SKM-1 treated with dmso at 0.1 percent for 144 hours (cell line): ENCODE results near the gene ASRGL1.
"Not testable (repeated sequence)": the region's sequence is repeated elsewhere in the genome, so short reads cannot be mapped to it uniquely, and the experiment has no call there.

ENCODE experiments used
- DNase-seq: peaks from one replicate; lab custom pipeline; 2025; ENCODE audit not compliant: unreplicated experiment; lab: John Stamatoyannopoulos, UW

ASRGL1 gene

GRCh38 chr11:62337303-62338181 lies at the start of gene ASRGL1:
TSS of gene ASRGL1 (plus strand) at chr11:62337448. CDS start at chr11:62337978, 530 bp downstream.
- peak; percentile 67 for DNase-seq

- DNase-seq = no peak
These were observed 41.7 kb upstream of the ASRGL1 start for GRCh38 chr11:62295504-62295903.

- no peak for DNase-seq
These were observed 38.3 kb upstream of the ASRGL1 start, which contains the start of gene SCGB1D4 for GRCh38 chr11:62298975-62299374. TSS of gene SCGB1D4 (minus strand) at chr11:62299075. CDS start at chr11:62299010, 65 bp downstream.

- DNase-seq = no peak
These were observed 31.0 kb upstream of the ASRGL1 start for GRCh38 chr11:62306227-62306626.

GRCh38 chr11:62307950-62308349 lies 29.3 kb upstream of the ASRGL1 start:
- no peak for DNase-seq

- DNase-seq = no peak
These were observed 27.3 kb upstream of the ASRGL1 start for GRCh38 chr11:62309991-62310390.

DNA sequence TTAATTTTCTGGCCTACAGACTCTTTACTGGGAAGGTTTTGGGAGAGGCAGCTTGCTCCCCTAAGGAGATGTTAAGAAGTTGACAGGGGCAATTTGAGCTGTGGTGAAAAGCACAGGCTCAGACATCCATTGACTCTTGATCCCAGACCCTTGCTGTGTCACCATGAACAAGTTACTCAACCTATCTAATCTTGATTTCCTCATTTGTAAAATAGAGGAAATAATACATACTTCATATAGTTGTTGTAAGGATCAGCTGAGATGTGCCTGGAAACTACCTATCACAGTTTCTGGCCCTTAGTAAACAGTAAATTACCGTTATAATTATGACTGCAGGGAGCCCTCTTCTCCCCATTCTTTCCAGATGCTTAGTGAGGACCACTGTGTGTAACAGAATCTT lies 21.8 kb upstream of the ASRGL1 start:
- no peak for DNase-seq

DNA sequence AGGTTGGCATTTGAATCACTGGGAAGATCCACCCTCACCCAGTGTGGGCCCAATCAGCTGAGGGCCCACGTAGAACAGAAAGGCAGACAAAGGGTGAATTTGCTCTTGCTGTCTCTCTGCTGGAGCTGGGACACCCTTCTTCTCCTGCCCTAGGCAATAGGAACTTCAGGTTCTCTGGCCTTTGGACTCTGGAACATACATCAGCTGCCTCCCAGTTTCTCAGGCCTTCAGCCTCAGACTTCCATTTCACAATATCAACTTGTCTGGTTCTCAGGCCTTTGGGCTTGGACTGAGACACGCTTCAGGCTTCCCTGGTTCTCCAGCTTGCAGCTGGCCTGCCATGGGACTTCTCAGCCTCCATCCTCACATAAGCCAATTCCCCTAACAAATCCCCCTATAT lies 14.7 kb upstream of the ASRGL1 start:
- DNase-seq = no peak

- peak; percentile 93 for DNase-seq
These were observed 12.3 kb upstream of the ASRGL1 start for GRCh38 chr11:62324731-62325556.

DNA sequence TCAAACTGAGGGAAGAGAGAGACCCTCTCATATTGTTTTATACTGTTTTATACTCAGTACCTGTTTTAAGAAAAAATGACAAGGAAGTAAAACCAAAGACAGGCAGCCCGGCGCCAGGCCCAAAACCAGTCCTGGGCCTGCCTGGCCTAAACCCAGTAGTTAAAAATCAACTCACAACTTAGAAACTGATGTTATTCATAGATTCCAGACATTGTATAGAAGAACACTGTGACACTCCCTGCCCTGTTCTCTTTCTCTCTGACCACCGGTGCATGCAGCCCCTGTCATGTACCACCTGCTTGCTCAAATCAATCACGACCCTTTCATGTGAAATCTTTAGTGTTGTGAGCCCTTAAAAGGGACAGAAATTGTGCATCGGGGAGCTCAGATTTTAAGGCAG lies 11.5 kb upstream of the ASRGL1 start:
- not testable (repeated sequence) for DNase-seq

DNA sequence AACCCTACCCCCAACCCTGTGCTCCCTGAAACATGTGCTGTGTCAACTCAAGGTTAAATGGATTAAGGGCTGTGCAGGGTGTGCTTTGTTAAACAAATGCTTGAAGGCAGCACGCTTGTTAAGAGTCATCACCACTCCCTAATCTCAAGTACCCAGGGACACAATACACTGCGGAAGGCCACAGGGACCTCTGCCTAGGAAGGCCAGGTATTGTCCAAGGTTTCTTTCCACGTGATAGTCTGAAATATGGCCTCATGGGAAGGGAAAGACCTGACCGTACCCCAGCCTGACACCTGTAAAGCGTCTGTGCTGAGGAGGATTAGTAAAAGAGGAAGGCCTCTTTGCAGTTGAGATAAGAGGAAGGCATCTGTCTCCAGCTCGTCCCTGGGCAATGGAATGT lies 10.5 kb upstream of the ASRGL1 start:
- not testable (repeated sequence) for DNase-seq

DNA sequence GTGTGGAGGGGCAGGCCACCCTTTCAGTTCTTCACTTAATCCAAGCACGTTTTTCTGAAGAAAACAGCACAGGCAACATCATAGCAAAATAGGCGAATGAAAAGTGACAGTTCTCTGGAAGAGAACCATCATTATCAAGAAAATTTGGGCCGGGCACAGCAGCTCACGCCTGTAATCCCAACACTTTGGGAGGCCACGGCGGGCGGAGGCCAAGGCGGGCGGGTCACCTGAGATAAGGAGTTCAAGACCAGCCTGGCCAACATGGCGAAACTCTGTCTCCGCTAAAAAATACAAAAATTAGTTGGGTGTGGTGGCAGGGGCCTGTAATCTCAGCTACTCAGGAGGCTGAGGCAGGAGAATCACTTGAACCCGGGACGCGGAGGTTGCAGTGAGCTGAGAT lies 9.7 kb upstream of the ASRGL1 start:
- not testable (repeated sequence) for DNase-seq

DNA sequence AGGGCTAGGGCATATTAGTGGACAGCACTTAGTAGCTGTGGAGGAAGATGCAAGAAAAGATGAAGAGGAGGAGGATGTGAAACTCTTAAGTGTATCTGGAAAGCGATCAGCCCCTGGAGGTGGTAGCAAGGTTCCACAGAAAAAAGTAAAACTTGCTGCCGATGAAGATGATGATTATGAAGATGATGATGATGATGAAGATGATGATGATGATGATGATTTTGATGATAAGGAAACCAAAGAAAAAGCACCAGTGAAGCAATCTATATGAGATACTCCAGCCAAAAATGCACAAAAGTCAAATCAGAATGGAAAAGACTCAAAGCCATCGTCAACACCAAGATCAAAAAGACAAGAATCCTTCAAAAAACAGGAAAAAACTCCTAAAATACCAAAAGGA lies 6.0 kb upstream of the ASRGL1 start:
- DNase-seq = not testable (repeated sequence)

GRCh38 chr11:62333768-62334167 lies 3.5 kb upstream of the ASRGL1 start:
- peak; percentile 9 for DNase-seq

- DNase-seq = not testable (repeated sequence)
These were observed 322 bp upstream of the ASRGL1 start for GRCh38 chr11:62336949-62337302.

DNA sequence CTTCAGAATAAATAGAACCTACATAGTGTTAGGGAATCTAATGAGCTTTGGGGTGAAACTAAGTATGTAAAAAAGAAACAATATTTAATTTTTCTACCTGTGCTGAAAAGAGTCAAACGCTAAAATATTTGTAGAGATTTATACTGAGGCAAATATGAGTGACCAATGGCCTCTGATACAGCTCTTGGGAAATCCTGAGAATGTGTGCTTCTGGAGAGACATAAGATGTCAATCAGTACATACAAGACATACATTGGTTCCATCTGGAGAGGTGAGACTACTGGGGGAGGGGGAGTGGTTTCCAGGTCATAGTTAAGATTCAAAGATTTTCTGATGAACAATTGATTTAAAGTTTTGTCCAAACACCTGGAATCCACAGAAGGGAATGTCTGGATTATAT lies 970 bp downstream of the ASRGL1 start:
- no peak for DNase-seq

GRCh38 chr11:62340269-62340901 lies 3.1 kb downstream of the ASRGL1 start:
- peak; percentile 35 for DNase-seq

DNA sequence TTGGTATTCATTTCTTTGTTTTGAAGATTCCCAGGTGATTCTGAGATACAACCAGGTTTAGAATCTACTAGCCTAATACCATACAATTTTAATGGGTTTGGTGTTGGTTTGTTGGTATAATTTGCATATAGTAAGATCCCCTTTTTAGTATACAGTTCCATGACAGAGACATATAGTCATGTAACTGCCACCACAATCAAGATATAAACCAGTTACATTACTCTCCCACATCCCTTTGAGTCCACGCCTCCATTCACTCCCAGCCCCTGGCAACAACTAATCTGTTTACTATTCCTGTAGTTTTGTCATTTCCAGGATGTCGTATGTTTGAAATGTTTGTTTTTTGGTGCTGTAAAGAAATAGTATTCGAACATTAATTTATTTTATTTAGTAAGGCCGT lies 4.3 kb downstream of the ASRGL1 start:
- no peak for DNase-seq

- DNase-seq = peak; percentile 67
These were observed 6.5 kb downstream of the ASRGL1 start for GRCh38 chr11:62343646-62344190.

DNA sequence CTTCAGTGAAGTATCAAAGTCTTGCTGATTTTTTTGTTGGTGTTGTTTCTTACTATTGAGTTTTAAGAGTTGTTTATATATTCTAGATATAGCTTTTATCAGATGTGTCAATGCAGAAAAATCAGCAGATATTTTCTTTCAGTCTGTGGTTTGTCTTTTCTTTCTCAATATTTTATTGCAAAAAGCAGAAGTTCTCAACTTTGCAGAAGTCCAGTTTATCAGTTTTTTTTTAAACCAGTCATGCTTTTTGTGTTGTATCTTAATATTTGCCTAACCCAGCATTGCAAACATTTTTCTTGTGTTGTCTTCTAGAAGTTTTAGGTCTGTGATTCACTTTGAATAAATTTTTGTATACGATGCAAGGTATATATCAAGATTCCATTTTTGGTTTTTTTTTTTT lies 7.0 kb downstream of the ASRGL1 start:
- peak; percentile 88 for DNase-seq

DNA sequence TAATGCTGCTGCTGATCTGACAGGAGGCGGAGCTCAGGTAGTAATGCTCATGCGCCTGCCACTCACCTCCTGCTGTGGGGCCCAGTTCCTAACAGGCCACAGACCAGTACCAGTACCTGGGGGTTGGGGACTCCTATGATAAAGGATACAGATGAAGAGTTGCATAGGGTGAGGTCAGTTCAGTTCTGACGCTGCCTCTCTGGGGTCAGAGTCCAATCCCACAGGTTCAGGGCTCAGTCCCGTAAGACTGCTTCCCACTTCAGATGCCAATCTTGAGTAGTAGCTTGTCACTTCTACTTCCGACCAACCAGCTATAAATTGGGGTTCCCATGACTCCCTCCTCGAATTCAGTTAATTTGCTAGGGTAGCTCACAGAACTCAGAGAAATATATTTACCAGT lies 8.6 kb downstream of the ASRGL1 start:
- DNase-seq = no peak
